Thyroid gland (tissue), 4 donors: ENCODE results near the gene RASGRP1. TPM values are rescaled to one million over a fixed set of nuclear protein-coding genes. Genes with fewer than 3 reads are reported as not detected.

Experiments used
- DNase-seq, 2 donors: peaks; one replicate each; pipeline ENCODE4 v3.0.0-alpha.2; 2019
- H3K27ac ChIP-seq, 3 donors: fragments of 200-600 bp; sonication (generic); 1 replicate in 2 of 3; 2 replicates in 1 of 3; pipeline ENCODE4 v1.5.1; 2016 to 2019; ENCODE audit warnings: mild to moderate bottlenecking in 1 of 3, moderate library complexity in 1 of 3
- H3K27me3 ChIP-seq: fragments of 200-600 bp; sonication (generic); one replicate; pipeline ENCODE4 v1.5.1; 2019
- H3K36me3 ChIP-seq, 2 donors: fragments of 200-600 bp; sonication (generic); one replicate each; pipeline ENCODE4 v1.5.1; 2016 to 2019
- H3K4me1 ChIP-seq, 2 donors: fragments of 200-600 bp; sonication (generic); one replicate each; pipeline ENCODE4 v1.5.1; 2017 to 2019
- H3K4me3 ChIP-seq, 3 donors: fragments of 200-600 bp; sonication (generic); replicated peaks in 1 of 3; 1 replicate in 2 of 3; 2 replicates in 1 of 3; pipeline ENCODE4 v1.5.1; 2016; ENCODE audit warnings: mild to moderate bottlenecking in 1 of 3
- H3K9me3 ChIP-seq: fragments of 200-600 bp; sonication (generic); one replicate; pipeline ENCODE4 v1.5.1; 2017
- CTCF ChIP-seq, 6 experiments: fragments of 200-600 bp in 3 of 6; fragments of 450-650 bp in 3 of 6; sonication (generic) in 3 of 6; IDR thresholded peaks; one replicate each; pipeline ENCODE4 v1.5.1; 2016 to 2019; ENCODE audit warnings: antibody characterized with exemption in 6 of 6, mild to moderate bottlenecking in 2 of 6, inconsistent platforms in 1 of 6, moderate library complexity in 1 of 6
- POLR2A ChIP-seq, 2 donors: fragments of 450-650 bp; IDR thresholded peaks; one replicate each; pipeline ENCODE4 v1.6.1; 2017; ENCODE audit warnings: antibody characterized with exemption in 2 of 2, mild to moderate bottlenecking in 2 of 2, moderate library complexity in 1 of 2
- WGBS, 2 donors: methylation state at CpG; one replicate each; pipeline ENCODE4 v1.1.5; 2017; 5-methylcytosine and 5-hydroxymethylcytosine counted together
- intact Hi-C: fragments of 100-400 bp; cut with DNase I; formaldehyde crosslinking; loops from one replicate; pipeline ENCODE4 v1.15.1; 2023
- total RNA-seq, 4 donors: library from RNA; depleted of rRNA; stranded (reverse); fragments of >200 nt; gene quantifications; one replicate each; pipeline ENCODE4 v1.2.3, GENCODE V29; 2016

Gene RASGRP1
- total RNA-seq, 4 donors from 2014 or later = 0.24 to 1.9 (median 0.89) TPM

GRCh38 chr15:38555686-38556334 is 8.8 kb downstream of the RASGRP1 start:
- DNase-seq = no peak
- Histone ChIP-seq H3K4me1 (no peaks in the 10 kb centered on the region), H3K4me3 (no peak overlapping the region), H3K36me3 (no peaks in the 10 kb centered on the region), H3K27ac (no peak overlapping the region), H3K9me3 (no peaks in the 10 kb centered on the region), H3K27me3 (peaks cover 4% of the 10 kb centered on the region)
- intact Hi-C loops = no loop called here
- 74 to 84% methylated on average over 5 of the region's 5 CpGs for WGBS, 2 donors
- TF ChIP-seq CTCF (IDR thresholded peaks at IDR 0.05) = no peak
- TF ChIP-seq POLR2A (IDR thresholded peaks at IDR 0.05) = no peak

DNA sequence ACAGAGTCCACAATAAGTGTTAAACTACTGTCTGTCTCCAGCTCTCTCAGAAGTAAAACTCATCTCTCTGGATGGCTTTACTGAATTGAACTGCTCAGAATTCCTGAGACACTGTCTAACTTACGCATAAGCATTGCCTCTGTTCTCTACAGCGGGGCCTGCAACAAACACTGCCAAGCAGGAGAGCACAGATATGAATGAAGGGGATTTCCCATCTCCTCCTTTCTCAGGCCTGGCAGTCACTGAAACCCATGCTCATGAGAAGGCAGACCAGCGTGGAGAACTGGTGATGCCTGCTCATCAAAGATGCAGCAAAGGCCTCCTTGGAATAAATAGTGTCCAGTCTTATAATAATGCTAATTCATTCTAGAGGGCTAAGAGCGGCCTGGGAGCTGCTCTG is 10.3 kb downstream of the RASGRP1 start:
- H3K4me3 ChIP-seq = no peak overlapping the region
- intact Hi-C loops = no loop called here
- WGBS, 2 donors = 65 to 74% methylated on average over 4 of the region's 4 CpGs
- no peaks in the 10 kb centered on the region for H3K4me1 ChIP-seq
- H3K27me3 ChIP-seq = peaks cover 4% of the 10 kb centered on the region
- no peak for DNase-seq
- no peak overlapping the region for H3K27ac ChIP-seq
- TF ChIP-seq CTCF (IDR thresholded peaks at IDR 0.05) = no peak
- TF ChIP-seq POLR2A (IDR thresholded peaks at IDR 0.05) = no peak
- H3K9me3 ChIP-seq = no peaks in the 10 kb centered on the region
- no peaks in the 10 kb centered on the region for H3K36me3 ChIP-seq

DNA sequence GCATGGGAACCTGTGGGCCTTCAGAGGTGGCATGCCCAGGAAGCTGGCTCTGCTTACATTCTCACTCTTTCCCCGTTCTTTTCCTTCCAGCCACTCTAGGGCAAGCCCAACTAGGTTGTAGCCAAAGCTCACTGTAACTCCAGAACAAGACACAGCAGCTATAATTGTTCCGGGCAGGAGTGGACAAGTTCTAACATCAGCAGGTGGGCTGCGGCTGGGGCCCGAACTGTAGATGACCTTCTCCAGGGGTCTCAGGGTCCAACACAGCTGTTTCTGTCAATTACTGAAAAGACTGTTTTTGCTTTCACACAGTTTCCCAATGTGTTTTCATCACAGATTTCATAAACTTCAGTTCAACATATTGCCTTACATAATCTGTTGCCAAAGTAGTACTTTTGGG is 11.5 kb downstream of the RASGRP1 start:
- intact Hi-C loops = no loop called here
- peaks cover 3% of the 10 kb centered on the region for H3K27me3 ChIP-seq
- no peak for TF ChIP-seq CTCF (IDR thresholded peaks at IDR 0.05)
- TF ChIP-seq POLR2A (IDR thresholded peaks at IDR 0.05) = no peak
- H3K36me3 ChIP-seq = no peaks in the 10 kb centered on the region
- no peak for DNase-seq
- H3K4me3 ChIP-seq = no peak overlapping the region
- H3K27ac ChIP-seq = no peak overlapping the region
- H3K4me1 ChIP-seq = no peaks in the 10 kb centered on the region
- 80 to 88% methylated on average over 4 of the region's 4 CpGs for WGBS, 2 donors
- no peaks in the 10 kb centered on the region for H3K9me3 ChIP-seq

DNA sequence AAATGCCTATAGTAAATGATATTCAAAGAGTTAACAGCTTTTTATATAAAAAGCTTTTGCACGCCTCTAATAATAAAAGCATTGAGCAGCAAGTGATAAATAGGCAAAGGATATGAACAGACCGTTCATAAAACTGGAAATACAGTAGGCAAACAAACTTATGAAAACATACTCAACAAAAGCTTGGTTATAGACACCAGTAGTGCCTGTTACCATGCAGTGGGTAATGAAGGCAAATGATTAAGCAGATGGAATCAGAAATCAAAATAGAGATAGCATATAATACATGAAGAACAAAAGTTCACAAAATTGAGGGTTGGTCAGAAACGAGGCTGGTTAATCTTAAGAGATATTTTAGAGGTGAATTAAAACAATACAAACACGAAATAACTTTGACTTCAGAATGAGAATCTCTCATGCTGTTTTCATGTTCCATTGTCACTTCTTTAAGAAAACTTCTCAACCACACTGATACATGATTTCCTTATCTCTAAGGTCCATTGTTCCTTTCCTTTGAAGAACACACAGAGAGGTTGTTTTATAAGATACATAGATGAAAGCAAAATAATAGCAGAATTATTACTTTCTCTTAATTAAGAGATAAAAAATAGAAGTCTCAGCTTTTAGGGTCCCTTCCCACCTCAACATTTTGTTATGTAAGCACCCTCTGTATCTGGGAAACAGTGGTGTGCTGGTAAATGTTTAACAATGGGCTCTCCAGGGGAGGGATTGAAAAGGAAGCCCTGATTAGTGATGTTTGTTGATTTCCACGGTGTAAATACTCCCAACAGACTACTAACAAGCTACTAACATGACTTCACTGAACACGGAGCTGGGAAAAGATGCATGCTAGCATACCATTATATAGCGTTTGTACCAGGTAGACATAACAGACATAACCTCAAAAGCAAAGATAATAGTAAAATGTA is 12.6 kb downstream of the RASGRP1 start:
- H3K9me3 ChIP-seq = no peaks in the 10 kb centered on the region
- TF ChIP-seq CTCF (IDR thresholded peaks at IDR 0.05) (no peak), POLR2A (IDR thresholded peaks at IDR 0.05) (no peak)

GRCh38 chr15:38549222-38549621 is 15.4 kb downstream of the RASGRP1 start:
- Histone ChIP-seq H3K4me3 (no peak overlapping the region), H3K9me3 (no peaks in the 10 kb centered on the region), H3K4me1 (no peaks in the 10 kb centered on the region), H3K36me3 (no peaks in the 10 kb centered on the region), H3K27me3 (no peaks in the 10 kb centered on the region), H3K27ac (no peak overlapping the region)
- TF ChIP-seq CTCF (IDR thresholded peaks at IDR 0.05) (no peak), POLR2A (IDR thresholded peaks at IDR 0.05) (no peak)
- intact Hi-C loops = no loop called here
- DNase-seq = no peak

More for the DNA sequence above, 12.6 kb downstream of the RASGRP1 start:
- Histone ChIP-seq H3K27ac (no peak overlapping the region), H3K4me3 (no peak overlapping the region), H3K36me3 (no peaks in the 10 kb centered on the region), H3K27me3 (no peaks in the 10 kb centered on the region), H3K4me1 (no peaks in the 10 kb centered on the region)
- 44 to 51% methylated on average over 7 of the region's 7 CpGs for WGBS, 2 donors
- no peak for DNase-seq
- intact Hi-C loops = no loop called here
